NCI-H1930 (cell line): ENCODE results near the gene TMEM248.
"Not testable (repeated sequence)": the region's sequence is repeated elsewhere in the genome, so short reads cannot be mapped to it uniquely, and the experiment has no call there.

Source experiments
- DNase-seq, 2 experiments: peaks; one replicate each; lab custom pipeline; 2025; lab: John Stamatoyannopoulos, UW

The TMEM248 gene

DNA sequence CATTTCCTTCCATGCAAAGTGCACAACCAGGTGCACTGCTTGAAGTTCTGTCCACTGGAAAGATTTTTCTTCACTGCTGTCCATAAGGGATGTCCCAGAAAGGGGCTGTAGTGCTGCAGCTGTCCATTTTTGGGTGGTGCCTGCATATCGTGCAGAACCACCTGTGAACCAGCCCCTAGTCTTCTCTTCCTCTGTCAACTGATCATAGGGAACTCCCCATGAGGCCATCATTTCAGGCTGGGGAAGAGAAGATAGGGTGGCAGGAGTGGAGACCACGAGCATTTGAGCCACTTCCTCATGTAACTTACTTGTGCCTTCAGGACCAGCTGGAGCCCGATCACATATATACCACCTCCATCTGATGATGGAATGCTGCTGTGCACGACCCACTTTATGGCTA, 12.4 kb upstream of the TMEM248 start:
- not testable (repeated sequence) for DNase-seq

DNA sequence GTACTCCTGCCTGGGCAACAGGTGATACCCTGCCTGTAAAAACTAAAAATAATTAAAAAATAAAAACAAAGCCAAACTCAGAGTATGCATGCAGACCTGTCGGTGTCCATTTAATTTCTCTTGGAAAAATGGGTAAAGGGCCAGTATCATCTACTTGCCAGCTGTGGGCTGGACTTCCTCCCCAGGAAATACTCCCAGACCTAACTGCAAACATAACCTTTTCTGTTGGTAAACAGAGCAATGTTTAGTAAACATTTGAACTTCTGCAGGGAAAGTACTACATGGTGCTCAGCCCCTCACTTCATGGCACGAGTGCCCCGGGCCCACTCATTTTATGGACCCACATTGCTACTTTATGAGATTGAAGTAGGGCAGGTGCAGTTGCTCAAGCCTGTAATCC, 10.2 kb upstream of the TMEM248 start:
- no peak for DNase-seq

DNA sequence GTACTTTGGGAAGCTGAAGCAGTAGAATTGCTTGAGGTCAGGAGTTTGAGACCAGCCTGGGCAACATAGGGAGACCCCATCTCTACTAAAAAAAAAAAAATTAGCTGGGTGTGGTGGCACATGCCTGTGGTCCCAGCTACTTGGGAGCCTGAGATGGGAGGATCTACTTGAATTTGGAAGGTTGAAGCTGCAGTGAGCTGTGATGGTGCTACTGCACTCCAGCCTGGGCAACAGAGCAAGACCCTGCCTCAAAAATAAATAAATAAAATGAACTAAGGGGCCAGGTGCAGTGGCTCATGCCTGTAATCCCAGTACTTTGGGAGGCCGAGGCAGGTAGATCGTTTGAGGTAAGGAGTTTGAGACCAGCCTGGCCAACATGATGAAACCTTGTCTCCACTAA, 9.8 kb upstream of the TMEM248 start:
- not testable (repeated sequence) for DNase-seq

DNA sequence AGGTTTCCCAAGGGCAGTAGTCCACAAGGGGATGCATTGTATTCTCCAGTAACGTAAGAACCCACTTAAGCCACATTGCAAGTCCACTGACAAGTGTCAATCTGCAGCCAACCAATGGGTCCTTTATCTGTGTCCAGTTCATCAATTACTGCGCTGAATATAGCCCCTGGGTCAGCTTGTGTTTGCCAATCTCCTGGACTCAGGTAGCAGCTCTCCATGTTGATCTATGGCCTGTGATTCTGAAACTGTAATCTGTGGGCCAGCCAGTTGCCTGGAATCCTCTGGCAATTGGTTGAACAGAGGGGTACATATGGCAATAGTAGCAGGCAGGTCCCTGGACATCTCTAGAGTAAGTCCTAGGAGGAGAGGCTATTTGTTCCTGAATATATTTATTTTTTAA, 8.8 kb upstream of the TMEM248 start:
- no peak for DNase-seq

GRCh38 chr7:66913118-66914037, 7.6 kb upstream of the TMEM248 start:
- no peak for DNase-seq

DNA sequence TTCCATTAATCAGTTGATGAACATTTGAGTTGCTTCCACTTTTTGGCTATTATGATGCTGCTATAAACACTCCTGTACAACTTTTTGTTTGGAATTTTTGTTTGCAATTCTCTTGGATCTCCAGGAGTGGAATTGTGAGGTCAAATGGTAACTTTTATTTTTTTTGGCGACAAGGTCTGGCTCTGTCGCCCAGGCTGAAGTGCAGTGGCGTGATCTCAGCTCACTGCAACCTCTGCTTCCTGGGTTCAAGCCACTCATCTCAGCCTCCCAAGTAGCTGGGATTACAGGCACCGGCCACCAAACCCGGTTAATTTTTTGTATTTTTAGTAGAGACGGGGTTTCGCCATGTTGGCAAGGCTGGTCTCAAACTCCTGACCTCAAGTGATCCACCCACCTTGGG, 3.1 kb upstream of the TMEM248 start:
- not testable (repeated sequence) for DNase-seq

- no peak for DNase-seq
These were observed 1.7 kb upstream of the TMEM248 start for GRCh38 chr7:66919304-66919703.

DNA sequence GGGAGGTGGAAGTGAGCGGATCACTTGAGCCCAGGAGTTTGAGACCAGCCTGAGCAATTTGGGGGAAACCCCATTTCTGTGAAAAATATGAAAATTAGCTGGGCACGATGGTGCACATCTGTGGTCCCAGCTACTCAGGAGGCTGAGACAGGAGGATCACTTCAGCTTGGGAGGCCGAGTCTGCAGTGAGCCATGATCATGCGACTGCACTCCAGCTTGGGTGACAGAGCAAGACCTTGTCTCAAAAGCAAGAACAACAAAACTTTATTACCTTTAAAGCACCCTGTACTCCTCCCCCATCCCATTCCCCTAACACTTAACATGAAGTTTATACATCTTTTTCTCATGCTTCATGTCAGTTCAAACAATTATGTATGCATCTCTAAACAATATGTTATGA, 1.3 kb upstream of the TMEM248 start:
- no peak for DNase-seq

DNA sequence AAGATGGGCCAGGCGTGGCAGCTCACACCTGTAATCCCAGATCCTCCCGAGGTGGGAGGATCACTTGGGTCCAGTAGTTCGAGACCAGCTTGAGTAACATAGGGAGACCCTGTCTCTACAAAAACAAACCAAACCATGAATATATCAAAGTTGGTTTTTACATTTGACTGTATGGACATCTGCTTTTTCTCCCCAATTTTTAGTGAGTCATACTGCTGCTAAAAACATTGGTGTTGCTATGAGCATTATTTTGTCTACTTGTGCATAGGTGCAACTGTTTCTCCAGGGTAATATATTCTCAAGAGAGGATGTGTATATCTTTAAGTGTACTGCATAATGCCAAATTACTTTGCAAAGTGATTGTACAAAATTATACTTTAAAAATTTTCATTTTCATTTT, 769 bp upstream of the TMEM248 start:
- no peak for DNase-seq

DNA sequence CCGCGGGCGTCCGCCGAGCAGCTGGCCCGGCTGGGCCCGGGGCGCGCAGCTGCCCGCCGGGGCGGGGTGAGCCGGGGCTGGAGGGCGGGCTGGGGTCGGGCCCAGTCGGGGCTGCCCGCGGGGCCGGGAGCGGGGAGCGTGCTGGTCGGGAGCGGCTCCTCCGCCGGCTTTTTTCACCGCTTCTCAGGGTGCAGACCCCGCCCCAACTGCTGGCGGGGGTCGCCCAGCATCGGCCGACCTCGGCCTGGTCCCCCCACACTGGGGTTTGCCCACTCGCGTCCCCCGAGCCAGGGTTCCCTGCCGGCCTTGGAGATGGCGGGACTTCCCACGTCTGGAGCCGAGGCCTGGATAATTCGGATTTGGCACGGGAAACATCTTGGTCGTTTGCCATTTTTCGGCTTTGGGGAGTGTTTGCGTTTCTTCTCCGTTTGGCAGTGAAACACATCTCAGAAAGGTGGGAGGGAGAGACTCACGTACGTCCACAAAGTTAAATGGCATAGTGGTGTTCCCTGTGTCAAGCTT, 432 bp downstream of the TMEM248 start:
- DNase-seq, result peak in 1 of 2 experiments; percentile 21

- DNase-seq, result no peak
These were observed 977 bp downstream of the TMEM248 start for GRCh38 chr7:66921918-66922486.

- no peak for DNase-seq
These were observed 4.2 kb downstream of the TMEM248 start for GRCh38 chr7:66925255-66925654.

DNA sequence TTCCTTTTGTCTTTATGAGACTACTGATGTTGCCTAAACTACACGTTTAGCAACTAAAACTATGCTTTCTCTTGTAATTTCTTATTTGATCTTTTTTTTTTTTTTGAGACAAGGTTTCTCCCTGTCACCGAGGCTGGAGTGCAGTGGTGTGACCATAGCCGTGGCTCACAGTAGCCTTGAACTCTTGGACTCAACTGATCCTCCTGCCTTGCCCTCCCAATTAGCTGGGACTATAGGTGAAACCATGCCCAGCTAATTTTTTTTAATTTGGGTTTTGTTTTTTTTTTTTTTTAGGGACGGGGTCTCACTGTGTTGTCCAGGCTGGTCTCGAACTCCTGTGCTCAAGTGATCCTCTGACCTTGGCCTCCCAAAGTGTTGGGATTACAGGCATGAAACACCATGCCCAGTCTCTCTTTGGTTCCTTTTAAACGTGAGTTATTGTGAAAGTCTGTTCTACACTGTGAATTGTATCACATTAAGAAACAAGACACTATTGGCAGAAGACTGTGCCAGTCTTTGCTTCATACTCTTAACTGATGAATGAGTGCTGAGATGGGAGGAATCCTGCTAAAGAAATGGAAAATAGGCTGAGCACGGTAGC, 6.4 kb downstream of the TMEM248 start:
- no peak for DNase-seq

GRCh38 chr7:66928388-66928787, 7.4 kb downstream of the TMEM248 start:
- DNase-seq, result no peak

- no peak for DNase-seq
These were observed 8.1 kb downstream of the TMEM248 start for GRCh38 chr7:66929165-66929564.

DNA sequence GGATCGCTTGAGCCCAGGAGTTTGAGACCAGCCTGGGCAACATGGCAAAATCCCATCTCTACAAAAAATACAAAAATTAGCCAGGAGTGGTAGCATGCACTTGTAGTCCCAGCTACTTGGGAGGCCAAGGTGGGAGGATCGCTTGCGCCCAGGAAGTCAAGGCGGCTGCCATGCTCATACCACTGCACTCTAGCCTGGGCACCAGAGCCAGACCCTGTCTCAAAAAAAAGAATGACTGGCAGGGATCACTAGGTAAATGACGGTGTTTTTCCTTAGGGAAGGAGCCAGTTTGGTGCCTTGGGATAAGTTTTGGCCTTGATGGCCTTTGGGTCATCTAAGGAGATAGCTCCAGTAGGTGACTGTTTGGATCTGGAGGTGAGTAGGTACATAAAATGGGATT, 8.9 kb downstream of the TMEM248 start:
- DNase-seq, result no peak

DNA sequence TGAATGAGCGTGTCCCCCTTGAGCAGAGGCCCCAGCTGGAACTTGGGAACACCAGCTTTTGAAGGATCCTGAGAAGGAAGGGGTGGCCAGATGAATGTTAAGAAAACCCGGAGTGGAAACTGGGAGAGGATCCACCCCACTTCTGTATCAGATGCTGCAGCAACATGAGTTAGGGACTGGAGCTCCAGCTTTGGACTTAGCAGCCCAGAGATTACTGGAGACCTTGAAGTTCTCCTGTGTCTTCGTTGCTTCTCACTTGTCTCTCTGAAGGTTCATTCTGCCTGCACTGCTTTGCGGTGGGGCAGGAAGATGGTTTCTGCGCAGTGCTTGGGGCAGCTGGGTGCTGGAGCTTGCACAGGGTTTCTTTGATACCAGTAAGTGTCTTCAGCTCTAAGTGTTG, 9.3 kb downstream of the TMEM248 start:
- no peak for DNase-seq

DNA sequence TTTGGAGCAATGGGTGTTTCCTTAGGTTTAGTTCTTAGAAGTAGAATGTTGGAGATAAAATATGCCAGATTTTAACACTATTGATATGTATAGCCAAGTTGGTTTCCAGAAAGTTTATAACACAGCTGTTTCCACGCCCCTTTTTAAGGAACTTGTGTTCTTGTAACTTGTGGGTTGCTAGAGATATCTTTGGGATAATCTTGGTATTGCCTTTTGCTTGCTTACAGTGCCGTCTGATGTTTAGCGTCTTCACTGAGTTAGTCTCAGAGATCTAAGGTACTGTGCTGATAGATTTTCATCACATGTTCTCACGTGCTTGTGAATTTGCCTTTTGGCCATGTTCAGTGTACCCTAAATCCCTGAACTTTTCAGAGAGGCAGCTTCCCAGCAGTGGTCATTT, 12.4 kb downstream of the TMEM248 start:
- no peak for DNase-seq

DNA sequence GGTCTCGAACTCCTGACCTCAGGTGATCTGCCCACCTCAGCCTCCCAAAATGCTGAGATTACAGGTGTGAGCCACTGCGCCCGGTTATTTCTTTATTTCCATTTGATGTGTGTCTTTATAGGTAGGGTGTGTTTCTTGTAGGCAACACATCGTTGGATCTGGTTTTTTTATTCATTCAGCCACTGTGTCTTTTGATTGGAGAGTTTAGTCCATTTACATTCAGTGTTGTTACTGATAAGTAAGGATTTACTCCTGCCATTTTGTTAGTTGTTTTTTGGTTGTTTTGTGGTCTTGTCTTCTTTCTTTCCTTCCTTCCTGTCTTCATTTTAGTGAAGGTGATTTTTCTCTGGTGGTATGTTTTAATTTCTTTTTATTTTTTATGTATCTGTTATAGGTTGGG, 16.9 kb downstream of the TMEM248 start:
- no peak for DNase-seq

- DNase-seq, result no peak
These were observed 18.3 kb downstream of the TMEM248 start for GRCh38 chr7:66939325-66939724.

DNA sequence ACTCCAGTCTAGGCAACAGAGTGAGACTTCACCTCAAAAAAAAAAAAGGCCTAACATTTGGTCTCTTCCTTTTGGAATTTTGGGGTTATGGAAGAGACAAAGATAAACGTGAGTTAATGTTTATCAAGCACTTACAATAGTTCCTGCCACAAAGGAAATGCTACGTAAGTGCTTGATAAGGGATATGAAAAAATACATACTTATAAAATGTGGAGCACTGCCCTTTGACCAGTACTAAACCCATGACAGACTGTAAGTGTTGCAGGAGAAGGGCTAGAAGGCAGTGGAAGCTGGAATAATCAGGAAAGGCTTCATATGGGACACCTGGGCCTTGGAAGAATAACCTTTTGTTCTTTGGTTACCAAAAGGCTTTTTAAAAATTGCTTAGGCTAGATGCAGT, 25.5 kb downstream of the TMEM248 start:
- no peak for DNase-seq

- DNase-seq, result no peak
These were observed 27.6 kb downstream of the TMEM248 start for GRCh38 chr7:66948480-66949109.

- no peak for DNase-seq
These were observed 29.3 kb downstream of the TMEM248 start for GRCh38 chr7:66950311-66950710.
